NCI-H1417 (cell line): ENCODE data around the gene SMAP1.

Experiments
- DNase-seq, 3 experiments: peaks; one replicate each; lab custom pipeline; 2025; lab: John Stamatoyannopoulos, UW

Gene SMAP1

DNA sequence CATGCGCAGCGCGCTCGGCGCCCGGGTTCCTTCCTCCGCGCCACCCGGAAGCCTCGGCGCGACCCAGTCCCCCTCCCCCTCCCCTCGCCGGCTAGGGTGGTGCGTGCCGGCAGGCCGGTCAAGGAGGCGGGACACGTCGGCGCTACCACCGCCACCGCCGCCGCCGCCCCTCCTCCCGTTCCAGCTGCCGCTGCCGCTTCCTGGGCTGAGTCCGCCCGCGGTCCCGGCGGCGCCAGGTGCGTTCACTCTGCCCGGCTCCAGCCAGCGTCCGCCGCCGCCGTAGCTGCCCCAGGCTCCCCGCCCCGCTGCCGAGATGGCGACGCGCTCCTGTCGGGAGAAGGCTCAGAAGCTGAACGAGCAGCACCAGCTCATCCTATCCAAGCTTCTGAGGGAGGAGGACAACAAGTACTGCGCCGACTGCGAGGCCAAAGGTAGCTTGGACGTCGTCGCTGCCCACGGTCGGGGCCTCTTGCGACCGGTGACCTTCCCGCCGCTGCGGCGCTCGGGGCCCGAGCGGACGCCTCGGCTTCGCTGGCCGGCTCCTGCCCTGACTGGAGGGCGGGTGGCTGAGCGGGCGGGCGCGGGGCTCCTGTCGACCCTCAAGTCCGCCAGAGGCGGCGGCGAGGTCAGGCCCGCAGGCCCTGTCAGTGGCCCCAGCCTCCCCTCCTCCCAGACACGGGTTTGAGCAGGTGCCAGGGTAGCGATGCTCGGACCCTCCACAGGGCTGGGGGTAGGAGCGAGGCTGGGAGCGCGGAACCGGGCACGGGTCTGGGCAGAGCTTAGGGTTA is at the start of gene SMAP1:
TSS of gene SMAP1 (plus strand) at position 173 of the 788 bp plus-strand sequence. CDS start at position 314, 141 bp downstream.
- peak; percentile 90 to 95 (median 93) for DNase-seq

GRCh38 chr6:70620746-70621145 is 46.9 kb upstream of the SMAP1 start:
- no peak for DNase-seq

DNA sequence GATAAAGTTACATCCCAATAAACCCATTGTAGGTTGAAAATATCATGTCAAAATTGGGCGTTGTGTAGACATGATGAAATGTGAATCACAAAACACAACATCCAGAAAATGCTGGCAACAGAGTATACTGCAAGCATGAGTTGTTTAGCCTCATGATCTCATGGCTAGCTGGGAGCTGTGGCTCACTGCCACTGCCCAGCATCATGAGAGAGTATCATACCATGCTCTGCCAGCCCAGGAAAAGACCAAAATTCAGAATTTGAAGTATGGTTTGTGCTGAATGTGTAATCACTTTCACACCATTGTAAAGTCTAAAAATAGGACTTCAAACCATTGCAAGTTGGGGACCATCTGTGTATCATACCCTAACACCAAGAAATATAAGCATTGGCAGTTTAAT is 45.2 kb upstream of the SMAP1 start:
- DNase-seq: no peak

DNA sequence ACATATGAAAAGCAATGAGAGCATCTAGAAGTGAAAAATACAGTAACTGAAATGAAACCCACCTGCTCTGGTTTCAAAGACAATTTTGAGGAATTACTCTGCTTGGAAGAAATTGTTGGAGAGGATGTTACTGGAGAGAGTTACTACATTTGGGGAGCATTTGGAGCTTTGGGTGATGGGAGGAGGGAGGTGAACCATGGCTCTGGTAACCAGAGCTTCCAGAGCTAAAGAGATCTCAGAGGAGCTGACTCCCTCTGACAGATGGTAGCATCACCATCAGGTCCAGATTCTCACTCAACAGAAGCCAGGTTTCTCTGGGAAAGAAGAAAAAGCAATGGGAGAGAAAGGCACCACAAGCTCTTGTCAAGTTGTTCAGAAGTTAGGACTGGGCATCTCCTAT is 42.2 kb upstream of the SMAP1 start:
- DNase-seq: no peak

DNA sequence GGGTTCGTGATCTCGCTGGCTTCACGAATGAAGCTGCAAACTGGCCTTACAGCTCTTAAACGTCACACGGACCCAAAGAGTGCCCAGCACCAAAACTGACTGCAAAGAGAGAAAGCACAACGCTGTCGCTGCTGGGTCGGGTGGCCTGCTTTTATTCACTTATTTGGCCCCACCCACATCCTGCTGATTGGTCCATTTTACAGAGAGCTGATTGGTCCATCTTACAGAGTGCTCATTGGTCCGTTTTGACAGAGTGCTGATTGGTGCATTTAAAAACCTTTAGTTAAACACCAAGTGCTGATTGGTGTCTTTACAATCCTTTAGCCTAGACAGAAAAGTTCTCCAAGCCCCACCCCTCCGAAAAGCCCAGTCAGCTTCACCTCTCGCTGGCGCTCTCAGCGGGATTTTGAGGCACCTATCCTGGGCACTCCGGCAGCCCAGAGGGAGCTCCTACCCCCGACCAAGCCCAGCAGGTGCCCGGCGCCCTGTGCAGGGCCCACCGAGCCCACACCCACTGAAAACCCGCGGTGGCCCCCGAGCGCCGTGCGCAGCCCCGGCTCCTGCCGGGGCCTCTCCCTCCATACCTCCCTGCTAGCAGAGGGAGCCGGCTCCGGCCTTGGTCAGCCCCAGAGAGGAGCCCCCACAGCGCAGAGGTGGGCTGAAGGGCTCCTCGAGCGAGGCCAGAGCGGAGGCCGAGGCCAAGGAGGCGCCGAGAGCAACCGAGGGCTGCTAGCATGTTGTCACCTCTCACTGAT is 40.0 kb upstream of the SMAP1 start:
- DNase-seq: no peak

DNA sequence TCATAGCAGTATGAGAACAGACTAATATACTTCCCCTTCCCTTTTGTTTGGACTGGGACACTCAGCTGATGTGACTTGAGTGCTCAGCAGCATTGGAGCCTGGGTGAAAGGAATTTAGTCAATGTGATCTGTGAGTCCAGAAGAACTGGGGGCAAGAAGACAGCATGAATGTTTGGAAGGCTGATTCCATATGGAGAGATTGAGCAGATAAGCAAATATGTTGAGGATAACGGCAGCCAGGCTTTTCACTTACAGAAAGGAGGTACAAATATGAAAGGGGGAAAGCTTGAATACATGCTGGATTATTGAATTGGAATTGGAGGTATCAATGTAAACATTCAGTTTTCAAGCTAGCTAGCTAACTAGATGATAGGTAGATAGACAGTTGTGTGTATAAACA is 37.8 kb upstream of the SMAP1 start:
- no peak for DNase-seq

DNA sequence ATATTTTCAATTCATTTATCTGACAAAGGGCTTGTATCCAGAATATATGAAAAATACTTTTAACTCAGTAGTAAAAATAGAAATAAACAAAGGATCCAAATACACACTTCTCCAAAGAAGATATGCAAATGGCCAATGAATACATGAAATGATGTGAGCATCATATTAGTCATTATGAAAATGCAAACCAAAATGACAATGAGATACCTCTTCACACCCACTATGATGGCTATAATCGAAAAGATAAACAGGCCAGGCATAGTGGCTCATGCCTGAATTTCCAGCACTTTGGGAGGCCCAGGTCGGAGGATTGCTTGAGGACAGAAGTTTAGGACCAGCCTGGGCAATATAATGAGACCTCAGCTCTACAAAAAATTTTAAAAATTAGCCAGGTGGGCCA is 33.8 kb upstream of the SMAP1 start:
- no peak for DNase-seq

DNA sequence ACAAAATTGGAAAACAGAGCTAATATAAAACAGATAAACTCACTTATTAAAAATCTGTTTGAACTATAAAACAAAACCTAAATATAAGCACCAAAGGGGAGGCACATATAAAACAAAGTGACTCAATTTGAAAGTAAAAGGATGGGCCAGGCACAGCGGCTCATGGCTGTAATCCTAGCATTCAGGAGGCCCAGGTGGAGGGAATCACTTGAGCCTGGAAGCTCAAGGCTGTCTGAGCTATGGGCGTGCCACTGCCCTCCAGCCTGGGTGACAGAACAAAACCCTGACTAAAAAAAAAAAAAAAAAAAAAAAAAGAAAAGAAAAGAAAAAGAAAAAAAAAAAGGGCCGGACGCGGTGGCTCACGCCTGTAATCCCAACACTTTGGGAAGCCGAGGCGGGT is 31.1 kb upstream of the SMAP1 start:
- no peak for DNase-seq

- DNase-seq: no peak
Measured at GRCh38 chr6:70638468-70638867, 29.2 kb upstream of the SMAP1 start.

- peak in 2 of 3 experiments; percentile 4 to 38 for DNase-seq
Measured at GRCh38 chr6:70651326-70651905, 16.3 kb upstream of the SMAP1 start.

DNA sequence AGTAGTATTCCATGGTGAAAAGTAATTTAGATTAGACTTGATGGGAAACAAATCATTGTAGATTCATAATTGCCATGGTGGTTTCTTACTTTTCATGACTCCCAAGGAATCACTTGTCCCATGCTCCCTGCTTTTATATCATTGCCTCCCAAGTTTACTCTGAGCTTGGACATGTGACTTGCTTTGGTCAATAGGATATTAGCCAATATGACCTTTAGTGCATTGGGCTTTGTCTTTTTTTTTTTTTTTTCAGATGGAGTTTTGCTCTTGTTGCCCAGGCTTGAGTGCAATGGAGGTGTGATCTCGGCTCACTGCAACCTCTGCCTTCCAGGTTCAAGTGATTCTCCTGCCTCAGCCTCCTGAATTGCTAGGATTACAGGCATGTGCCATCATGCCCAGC is 15.5 kb upstream of the SMAP1 start:
- DNase-seq: no peak

- no peak for DNase-seq
Measured at GRCh38 chr6:70657706-70658105, 10.0 kb upstream of the SMAP1 start.

GRCh38 chr6:70663881-70664466 is 3.7 kb upstream of the SMAP1 start:
- no peak for DNase-seq

- DNase-seq: no peak
Measured at GRCh38 chr6:70666706-70667105, 977 bp upstream of the SMAP1 start.

GRCh38 chr6:70667256-70667710 is 400 bp upstream of the SMAP1 start:
- DNase-seq: no peak

DNA sequence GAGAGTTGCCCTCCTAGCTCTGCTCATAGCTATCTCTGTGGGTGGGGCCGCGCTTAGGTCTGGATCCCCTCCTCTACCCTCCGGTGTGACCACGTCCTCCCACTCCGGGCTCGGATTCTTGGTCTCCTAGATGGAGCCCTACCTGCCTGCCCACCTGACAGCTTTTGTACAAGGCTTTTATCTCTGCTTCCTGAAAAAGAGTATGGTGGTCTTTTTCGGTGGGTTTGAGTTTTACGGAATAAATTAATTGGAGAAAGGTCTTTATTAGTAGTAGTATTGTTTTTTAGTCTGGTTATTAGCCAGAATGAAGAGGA is 773 bp downstream of the SMAP1 start:
- peak in 1 of 3 experiments; percentile 52 for DNase-seq

DNA sequence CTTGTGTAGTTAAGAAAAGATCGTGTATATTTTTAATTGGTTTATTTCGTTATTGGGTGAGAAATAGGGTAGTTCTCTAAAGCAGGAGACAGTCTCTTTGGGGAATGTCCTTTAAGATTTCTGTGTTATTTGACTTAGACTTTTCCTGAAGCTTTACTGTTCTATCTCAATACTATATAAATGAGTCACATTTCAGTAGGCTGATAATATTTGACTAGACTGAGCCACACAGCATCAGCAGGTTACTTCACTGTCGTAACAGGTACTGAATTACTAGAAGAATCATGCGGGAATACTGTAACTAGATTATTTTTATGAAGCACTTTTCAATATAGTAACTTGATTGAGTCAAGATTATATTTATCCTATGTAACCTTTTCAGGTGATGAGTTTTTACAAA is 1.4 kb downstream of the SMAP1 start:
- peak in 1 of 3 experiments; percentile 36 for DNase-seq

DNA sequence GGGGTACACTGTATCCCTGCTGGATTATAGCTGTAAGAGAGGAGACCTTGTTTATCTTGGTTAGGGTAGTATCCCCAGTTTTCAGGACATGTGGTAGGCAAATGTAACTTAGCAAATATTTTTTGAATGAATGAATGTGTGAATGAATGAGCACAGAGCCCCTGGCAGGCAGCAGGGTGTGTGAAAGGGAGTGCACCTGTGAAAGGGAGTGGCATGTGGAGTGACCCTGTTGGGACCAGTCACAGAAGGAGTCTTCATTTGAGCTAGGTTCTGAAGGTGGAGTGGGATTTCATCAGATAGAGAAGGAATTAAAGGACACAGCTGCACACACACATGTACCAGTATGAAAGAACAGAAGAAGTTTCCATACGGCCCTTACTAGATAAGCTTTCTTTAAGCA is 4.9 kb downstream of the SMAP1 start:
- DNase-seq: no peak

- no peak for DNase-seq
Measured at GRCh38 chr6:70673054-70673453, 5.4 kb downstream of the SMAP1 start.

DNA sequence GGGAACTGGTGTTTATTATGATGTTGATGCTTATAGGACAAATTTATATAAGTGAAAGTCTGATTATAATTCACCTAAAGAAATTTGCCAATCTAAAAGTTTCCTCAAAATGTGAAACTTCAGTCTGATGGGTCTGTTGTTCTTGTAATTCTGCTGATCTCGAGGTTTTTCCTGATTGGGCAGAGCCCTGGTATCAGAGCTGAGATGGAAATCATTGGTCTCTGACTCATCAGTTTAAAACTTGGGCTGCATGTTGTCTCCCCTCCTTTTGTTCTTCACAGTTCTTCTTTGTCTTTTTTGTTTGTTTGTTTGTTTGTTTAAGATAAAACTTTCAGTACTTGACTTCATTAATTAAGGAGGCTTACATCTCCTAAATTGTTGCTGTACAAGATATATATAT is 5.9 kb downstream of the SMAP1 start:
- no peak for DNase-seq

GRCh38 chr6:70675822-70676221 is 8.1 kb downstream of the SMAP1 start:
- no peak for DNase-seq

GRCh38 chr6:70676821-70677220 is 9.1 kb downstream of the SMAP1 start:
- DNase-seq: no peak

DNA sequence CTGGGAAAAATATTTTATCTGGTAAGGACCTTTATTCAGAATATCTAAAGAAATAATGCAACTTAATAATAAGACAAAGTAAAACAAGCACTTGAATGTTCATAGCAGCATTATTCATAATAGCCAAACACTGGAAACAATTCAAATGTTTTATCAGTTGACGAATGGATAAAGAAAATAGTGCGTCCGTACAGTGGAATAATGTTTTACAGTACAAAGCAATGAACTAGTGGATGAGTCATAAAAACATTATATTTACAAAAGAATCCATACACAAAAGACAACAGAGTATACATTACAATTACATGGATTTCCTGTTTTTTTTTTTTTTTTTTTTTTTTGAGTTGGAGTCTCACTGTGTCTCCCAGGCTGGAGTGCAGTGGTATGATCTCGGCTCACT is 12.7 kb downstream of the SMAP1 start:
- DNase-seq: no peak
